Kidney glomerular epithelial cell (primary cell): ENCODE results near the gene EPHA5.
A peak's percentile ranks its signal among the peaks of the same experiment; 100 is the strongest.

Experiments
- DNase-seq: peaks from one replicate; lab custom pipeline; 2025; lab: John Stamatoyannopoulos, UW

EPHA5 gene

GRCh38 chr4:65624651-65625050, 45.6 kb downstream of the EPHA5 start:
- no peak for DNase-seq

GRCh38 chr4:65623506-65623905, 46.8 kb downstream of the EPHA5 start:
- peak; percentile 22 for DNase-seq

GRCh38 chr4:65617416-65617815, 52.9 kb downstream of the EPHA5 start:
- no peak for DNase-seq

- DNase-seq, result no peak
These were observed 65.8 kb downstream of the EPHA5 start for GRCh38 chr4:65604515-65604914.

- DNase-seq, result no peak
These were observed 69.6 kb downstream of the EPHA5 start for GRCh38 chr4:65600656-65601055.

GRCh38 chr4:65599340-65599739, 70.9 kb downstream of the EPHA5 start:
- no peak for DNase-seq

GRCh38 chr4:65597697-65598096, 72.6 kb downstream of the EPHA5 start:
- no peak for DNase-seq

GRCh38 chr4:65592089-65592488, 78.2 kb downstream of the EPHA5 start:
- DNase-seq, result no peak

GRCh38 chr4:65589921-65590320, 80.4 kb downstream of the EPHA5 start:
- DNase-seq, result no peak

GRCh38 chr4:65589331-65589730, 81.0 kb downstream of the EPHA5 start:
- no peak for DNase-seq

- DNase-seq, result no peak
These were observed 89.7 kb downstream of the EPHA5 start for GRCh38 chr4:65580551-65580950.

- no peak for DNase-seq
These were observed 103.8 kb downstream of the EPHA5 start for GRCh38 chr4:65566473-65566872.

GRCh38 chr4:65561164-65561563, 109.1 kb downstream of the EPHA5 start:
- no peak for DNase-seq

- no peak for DNase-seq
These were observed 111.0 kb downstream of the EPHA5 start for GRCh38 chr4:65559270-65559669.

GRCh38 chr4:65552057-65552456, 118.2 kb downstream of the EPHA5 start:
- DNase-seq, result no peak

- DNase-seq, result no peak
These were observed 119.8 kb downstream of the EPHA5 start for GRCh38 chr4:65550500-65550899.

- no peak for DNase-seq
These were observed 123.3 kb downstream of the EPHA5 start for GRCh38 chr4:65546882-65547416.

- DNase-seq, result no peak
These were observed 131.7 kb downstream of the EPHA5 start for GRCh38 chr4:65538571-65538970.

GRCh38 chr4:65535113-65535512, 135.2 kb downstream of the EPHA5 start:
- no peak for DNase-seq

- no peak for DNase-seq
These were observed 148.6 kb downstream of the EPHA5 start for GRCh38 chr4:65521666-65522065.

- DNase-seq, result no peak
These were observed 154.6 kb downstream of the EPHA5 start for GRCh38 chr4:65515646-65516045.

- no peak for DNase-seq
These were observed 159.3 kb downstream of the EPHA5 start for GRCh38 chr4:65510976-65511375.

- peak; percentile 34 for DNase-seq
These were observed 162.1 kb downstream of the EPHA5 start for GRCh38 chr4:65508168-65508567.

- peak; percentile 9 for DNase-seq
These were observed 168.1 kb downstream of the EPHA5 start for GRCh38 chr4:65502131-65502701.
